SU-DHL-6 (cell line): Measurements from ENCODE around the gene OBI1.

Source experiments
- H2AFZ ChIP-seq: fragments of 200-600 bp; sonication (generic); 2 replicates; pipeline ENCODE4 v1.6.1; 2014; ENCODE audit warnings: low read depth, mild to moderate bottlenecking, moderate library complexity, mixed read lengths, antibody characterized with exemption, low read length; ENCODE audit not compliant: severe bottlenecking
- H3F3A ChIP-seq: fragments of 200-600 bp; shearing (Covaris generic); 2 replicates; pipeline ENCODE4 v1.6.0; 2016; ENCODE audit warnings: antibody characterized with exemption, mild to moderate bottlenecking; ENCODE audit not compliant: insufficient read depth
- H3K27ac ChIP-seq: fragments of 200-600 bp; sonication (generic); 2 replicates; pipeline ENCODE4 v1.5.1; 2016; ENCODE audit warnings: low read depth, mild to moderate bottlenecking, low read length, moderate library complexity, mixed read lengths
- H3K27me3 ChIP-seq: fragments of 200-600 bp; sonication (generic), shearing (Covaris generic); 2 replicates; pipeline ENCODE4 v1.6.0; 2014; ENCODE audit warnings: mild to moderate bottlenecking, low read length
- H3K36me3 ChIP-seq: fragments of 200-600 bp; sonication (generic); 2 replicates; pipeline ENCODE4 v1.6.1; 2014; ENCODE audit warnings: mild to moderate bottlenecking, low read length, mixed read lengths
- H3K4me2 ChIP-seq: fragments of 300-600, 200-600 bp; shearing (Covaris generic), sonication (generic); 2 replicates; pipeline ENCODE4 v1.6.0; 2014; ENCODE audit warnings: low read length, low read depth, mild to moderate bottlenecking; ENCODE audit not compliant: poor library complexity, severe bottlenecking
- H3K4me3 ChIP-seq: fragments of 200-600 bp; sonication (generic); 2 replicates; pipeline ENCODE4 v1.5.1; 2014; ENCODE audit warnings: antibody characterized with exemption, low read length, mild to moderate bottlenecking, mixed read lengths; ENCODE audit not compliant: insufficient read depth, poor library complexity, severe bottlenecking
- H3K79me2 ChIP-seq: fragments of 200-600 bp; sonication (generic); 2 replicates; pipeline ENCODE4 v1.6.1; 2014; ENCODE audit warnings: mild to moderate bottlenecking, low read length, moderate library complexity; ENCODE audit not compliant: insufficient read depth
- H3K9ac ChIP-seq: fragments of 200-600 bp; sonication (generic); 2 replicates; pipeline ENCODE4 v1.7.0; 2014; ENCODE audit warnings: mild to moderate bottlenecking, low read length
- H3K9me2 ChIP-seq: fragments of 200-600 bp; sonication (generic); replicated peaks from 2 replicates; pipeline ENCODE4 v1.6.1; 2014; ENCODE audit warnings: low read length; ENCODE audit not compliant: insufficient read depth
- H3K9me3 ChIP-seq: fragments of 200-600 bp; sonication (generic); 2 replicates; pipeline ENCODE4 v1.6.1; 2014; ENCODE audit warnings: low read length, mixed read lengths; ENCODE audit not compliant: insufficient read depth
- H4K20me1 ChIP-seq: fragments of 200-600 bp; sonication (generic); 2 replicates; pipeline ENCODE4 v1.6.1; 2014; ENCODE audit warnings: low read depth, mild to moderate bottlenecking, antibody characterized with exemption, low read length, moderate library complexity, mixed read lengths
- CTCF ChIP-seq: fragments of 200-600 bp; sonication (generic); IDR thresholded peaks from one replicate; pipeline ENCODE4 v1.5.1; 2017; ENCODE audit warnings: antibody characterized with exemption, mild to moderate bottlenecking, low read length, moderate library complexity; ENCODE audit not compliant: insufficient read depth, poor library complexity, severe bottlenecking
- EZH2phosphoT487 ChIP-seq: fragments of 200-600 bp; sonication (generic), shearing (Covaris generic); conservative IDR thresholded peaks from 2 replicates; pipeline ENCODE4 v1.6.1; 2018; ENCODE audit warnings: mild to moderate bottlenecking, antibody characterized with exemption, low read length, moderate library complexity, mixed read lengths

Gene OBI1

GRCh38 chr13:78636495-78636894 lies 22.5 kb downstream of the OBI1 start:
- TF ChIP-seq EZH2phosphoT487, result no peak
- no peak for TF ChIP-seq CTCF
- no peak overlapping the region for H3K4me3 ChIP-seq
- H3K79me2 ChIP-seq, result peaks cover 24% of the 10 kb centered on the region; the same call in 1 of the 2 replicates
- H3K27me3 ChIP-seq, result no peaks in the 10 kb centered on the region
- no peak overlapping the region for H3K4me2 ChIP-seq
- H3K9me2 ChIP-seq, result no peaks in the 10 kb centered on the region
- no peaks in the 10 kb centered on the region for H3F3A ChIP-seq
- H4K20me1 ChIP-seq, result no peaks in the 10 kb centered on the region
- no peak overlapping the region for H2AFZ ChIP-seq
- H3K9me3 ChIP-seq, result no peaks in the 10 kb centered on the region
- no peak overlapping the region for H3K9ac ChIP-seq
- H3K36me3 ChIP-seq, result peaks cover 61% of the 10 kb centered on the region
- no peak overlapping the region for H3K27ac ChIP-seq

GRCh38 chr13:78632996-78633395 lies 26.0 kb downstream of the OBI1 start:
- Histone ChIP-seq H4K20me1 (0 out of 2 replicates have a peak, but pooled peaks cover 3% of the 10 kb centered on the region), H3K9me2 (no peaks in the 10 kb centered on the region)

GRCh38 chr13:78631077-78631476 lies 27.9 kb downstream of the OBI1 start:
- H3K9ac ChIP-seq, result no peak overlapping the region
- 0 out of 2 replicates have a peak, but pooled peaks cover 3% of the 10 kb centered on the region for H4K20me1 ChIP-seq
- H3K9me3 ChIP-seq, result no peaks in the 10 kb centered on the region
- TF ChIP-seq CTCF (no peak), EZH2phosphoT487 (no peak)
- H3K79me2 ChIP-seq, result peaks cover 8% of the 10 kb centered on the region; the same call in 1 of the 2 replicates
- H3K27ac ChIP-seq, result no peak overlapping the region
- no peak overlapping the region for H2AFZ ChIP-seq
- H3F3A ChIP-seq, result no peaks in the 10 kb centered on the region
- peaks cover 50% of the 10 kb centered on the region for H3K36me3 ChIP-seq
- H3K9me2 ChIP-seq, result no peaks in the 10 kb centered on the region
- no peaks in the 10 kb centered on the region for H3K27me3 ChIP-seq
- H3K4me2 ChIP-seq, result no peak overlapping the region
- no peak overlapping the region for H3K4me3 ChIP-seq

More at GRCh38 chr13:78632996-78633395, 26.0 kb downstream of the OBI1 start:
- H2AFZ ChIP-seq, result no peak overlapping the region
- H3K79me2 ChIP-seq, result peaks cover 18% of the 10 kb centered on the region; the same call in 1 of the 2 replicates
- no peak for TF ChIP-seq EZH2phosphoT487
- no peak for TF ChIP-seq CTCF
- H3K27me3 ChIP-seq, result no peaks in the 10 kb centered on the region
- no peak overlapping the region for H3K4me3 ChIP-seq
- no peaks in the 10 kb centered on the region for H3K9me3 ChIP-seq
- H3K36me3 ChIP-seq, result peaks cover 67% of the 10 kb centered on the region
- H3K27ac ChIP-seq, result no peak overlapping the region
- H3F3A ChIP-seq, result no peaks in the 10 kb centered on the region
- H3K9ac ChIP-seq, result no peak overlapping the region
- no peak overlapping the region for H3K4me2 ChIP-seq
